Measurements from ENCODE around the gene TRIM36. TPM values are rescaled to one million over a fixed set of nuclear protein-coding genes. Genes with fewer than 3 reads are reported as not detected.

The TRIM36 gene
- total RNA-seq, 6 experiments from 2014 or later = 0.26 to 0.55 (median 0.36) TPM

- no peaks in the 10 kb centered on the region for H3K36me3 Mint-ChIP-seq (ENCODE audit: low read depth)
- H3K9me3 Mint-ChIP-seq = no peaks in the 10 kb centered on the region
- H3K4me3 Mint-ChIP-seq = no peak overlapping the region
- peaks cover 10% of the 10 kb centered on the region for H3K4me1 Mint-ChIP-seq (ENCODE audit: low read depth)
- peaks cover 38% of the 10 kb centered on the region for H3K27me3 Mint-ChIP-seq (ENCODE audit: insufficient read depth)
- TF ChIP-seq CTCF (IDR thresholded peaks at IDR 0.05) = no peak
- DNase-seq = no peak
- H3K27ac Mint-ChIP-seq = no peak overlapping the region
Measured at GRCh38 chr5:115179030-115179393, 9.3 kb upstream of the TRIM36 start.

GRCh38 chr5:115170929-115171510 lies 1.3 kb upstream of the TRIM36 start:
- Mint-ChIP-seq H3K4me3 (peak overlapping the region; percentile 88), H3K9me3 (peaks cover 18% of the 10 kb centered on the region)

GRCh38 chr5:115170134-115170928 lies 623 bp upstream of the TRIM36 start:
- Mint-ChIP-seq H3K27me3 (ENCODE audit: insufficient read depth) (peaks cover 27% of the 10 kb centered on the region), H3K4me1 (ENCODE audit: low read depth) (peaks cover 6% of the 10 kb centered on the region; the same call in 1 of the 2 replicates), H3K27ac (no peak overlapping the region), H3K36me3 (ENCODE audit: low read depth) (peaks cover 15% of the 10 kb centered on the region), H3K4me3 (peak overlapping the region; percentile 88), H3K9me3 (peaks cover 18% of the 10 kb centered on the region)
- DNase-seq = no peak
- TF ChIP-seq CTCF (IDR thresholded peaks at IDR 0.05) = no peak

More at GRCh38 chr5:115170929-115171510, 1.3 kb upstream of the TRIM36 start:
- H3K27me3 Mint-ChIP-seq (ENCODE audit: insufficient read depth) = peaks cover 24% of the 10 kb centered on the region
- no peak overlapping the region for H3K27ac Mint-ChIP-seq
- peaks cover 15% of the 10 kb centered on the region for H3K36me3 Mint-ChIP-seq (ENCODE audit: low read depth)
- TF ChIP-seq CTCF (IDR thresholded peaks at IDR 0.05) = no peak
- H3K4me1 Mint-ChIP-seq (ENCODE audit: low read depth) = peaks cover 6% of the 10 kb centered on the region; the same call in 1 of the 2 replicates
- no peak for DNase-seq

- peaks cover 18% of the 10 kb centered on the region for H3K9me3 Mint-ChIP-seq
- H3K36me3 Mint-ChIP-seq (ENCODE audit: low read depth) = peaks cover 15% of the 10 kb centered on the region
- peaks cover 6% of the 10 kb centered on the region; the same call in 1 of the 2 replicates for H3K4me1 Mint-ChIP-seq (ENCODE audit: low read depth)
- TF ChIP-seq CTCF (IDR thresholded peaks at IDR 0.05) = no peak
- no peak for DNase-seq
- H3K27ac Mint-ChIP-seq = no peak overlapping the region
- peak overlapping the region; percentile 88 for H3K4me3 Mint-ChIP-seq
- peaks cover 33% of the 10 kb centered on the region for H3K27me3 Mint-ChIP-seq (ENCODE audit: insufficient read depth)
Measured at GRCh38 chr5:115168829-115169486, 750 bp downstream of the TRIM36 start.

GRCh38 chr5:115166744-115167393 lies 2.8 kb downstream of the TRIM36 start:
- peaks cover 15% of the 10 kb centered on the region for H3K36me3 Mint-ChIP-seq (ENCODE audit: low read depth)
- peaks cover 18% of the 10 kb centered on the region for H3K9me3 Mint-ChIP-seq

More at GRCh38 chr5:115166744-115167393, 2.8 kb downstream of the TRIM36 start:
- H3K4me1 Mint-ChIP-seq (ENCODE audit: low read depth) = peaks cover 6% of the 10 kb centered on the region; the same call in 1 of the 2 replicates
- peaks cover 24% of the 10 kb centered on the region for H3K27me3 Mint-ChIP-seq (ENCODE audit: insufficient read depth)
- H3K4me3 Mint-ChIP-seq = no peak overlapping the region
- H3K27ac Mint-ChIP-seq = no peak overlapping the region
- DNase-seq = no peak
- TF ChIP-seq CTCF (IDR thresholded peaks at IDR 0.05) = no peak
